Activated T-cell treated with anti-CD3 and anti-CD28 coated beads for 4 hours (primary cell): ENCODE measurements around the gene FGA.
"Not testable (repeated sequence)": the region's sequence is repeated elsewhere in the genome, so short reads cannot be mapped to it uniquely, and the experiment has no call there.

Experiments used
- DNase-seq: peaks from one replicate; pipeline ENCODE4 v3.0.0-alpha.2; 2020

FGA gene

DNA sequence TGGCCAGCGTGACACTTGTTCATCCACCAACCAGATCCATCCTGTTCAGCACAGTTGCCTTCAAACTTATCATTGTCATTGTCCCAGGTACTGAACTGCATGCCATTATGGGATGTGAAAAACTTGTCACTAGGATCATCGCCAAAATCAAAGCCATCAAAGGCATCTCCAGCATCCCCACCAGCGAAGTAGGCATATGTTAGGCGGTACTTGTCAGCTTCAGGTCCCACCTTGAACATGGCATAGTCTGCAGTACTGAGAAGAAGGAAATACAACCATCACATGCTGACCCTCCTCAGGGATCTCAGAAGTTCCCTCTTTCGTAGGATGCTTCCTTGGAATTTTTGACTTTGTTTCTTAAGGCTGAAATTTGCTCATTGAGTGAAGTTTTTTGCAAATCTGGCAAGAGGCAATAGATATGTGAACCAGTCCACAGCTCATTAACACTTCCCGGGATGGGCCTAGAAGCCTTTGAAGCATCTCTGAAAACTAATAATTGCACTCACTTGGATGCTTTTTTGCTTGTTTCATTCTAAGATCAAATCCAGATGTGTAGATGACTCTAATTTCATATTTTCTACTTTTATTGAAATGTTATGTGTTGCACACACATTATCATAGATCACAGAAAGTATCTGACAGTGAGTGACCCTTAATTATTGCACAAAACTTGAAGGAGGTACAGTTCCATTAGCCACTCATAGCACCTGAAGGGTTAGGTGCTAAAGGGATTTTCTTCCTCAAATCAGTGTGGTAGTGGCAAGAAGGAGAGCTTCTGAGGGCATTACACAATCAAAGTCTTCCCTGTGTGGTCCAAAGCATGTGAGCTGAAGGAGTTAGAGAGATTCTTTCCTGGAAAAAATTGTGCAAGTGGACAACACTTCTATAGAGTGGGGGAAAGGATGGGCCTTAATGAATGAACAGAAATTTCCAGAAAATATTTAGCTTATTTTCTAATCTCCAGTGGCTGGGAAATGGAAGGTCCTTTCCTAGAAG is 16.5 kb upstream of the FGA start:
- DNase-seq: no peak

DNA sequence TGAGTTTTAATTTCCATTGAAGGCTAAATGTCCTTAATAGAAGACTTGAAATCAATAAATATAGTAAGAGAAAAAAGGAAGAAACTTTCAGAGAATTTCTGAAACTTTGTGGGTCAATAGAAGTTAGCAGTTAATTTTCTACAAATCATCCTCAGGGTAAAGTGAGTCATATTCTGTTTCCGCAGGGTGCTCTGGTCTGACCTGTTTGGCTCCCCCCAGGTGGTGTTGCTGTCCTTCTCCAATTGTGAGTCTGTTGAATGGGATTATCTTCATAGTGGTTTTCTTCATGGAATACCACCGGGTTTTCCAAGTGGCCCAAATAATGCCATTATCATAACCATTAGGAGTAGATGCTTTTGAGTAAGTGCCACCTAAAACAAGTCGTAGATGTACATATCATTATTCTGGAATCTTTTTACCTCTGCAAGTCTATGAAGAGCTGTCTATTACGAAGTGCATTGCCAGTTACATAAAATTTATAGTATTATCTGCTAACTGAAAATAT is 14.2 kb upstream of the FGA start:
- DNase-seq: no peak

GRCh38 chr4:154603033-154603943 is 12.7 kb upstream of the FGA start:
- DNase-seq: no peak

DNA sequence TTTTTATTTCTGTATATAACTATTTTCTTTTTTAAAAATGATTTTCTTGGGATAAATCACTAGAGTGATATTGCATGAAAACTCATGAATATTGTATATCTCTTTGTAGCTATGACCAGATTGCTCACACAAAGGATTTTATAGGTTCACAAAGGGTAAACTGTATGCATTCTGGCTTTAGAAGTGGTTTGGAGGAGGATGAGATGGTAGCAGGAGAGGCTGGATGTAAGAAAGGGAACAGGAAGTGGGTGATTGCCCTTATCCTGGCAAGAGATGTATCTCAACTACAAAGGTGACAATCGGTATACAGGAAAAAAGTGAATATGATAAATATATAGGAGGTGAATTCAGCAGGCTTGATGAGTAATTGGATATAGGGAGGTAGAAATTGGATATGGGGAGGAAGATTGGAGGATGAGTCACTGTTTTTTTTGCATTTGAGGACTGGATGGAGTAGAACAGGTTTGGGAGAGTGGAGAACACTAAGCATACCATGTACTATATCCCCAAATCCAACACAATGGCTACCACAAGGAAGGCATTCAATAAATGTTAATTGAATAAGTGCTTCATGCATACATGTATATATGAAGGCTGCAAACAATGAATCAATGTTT is 12.0 kb upstream of the FGA start:
- DNase-seq: no peak

DNA sequence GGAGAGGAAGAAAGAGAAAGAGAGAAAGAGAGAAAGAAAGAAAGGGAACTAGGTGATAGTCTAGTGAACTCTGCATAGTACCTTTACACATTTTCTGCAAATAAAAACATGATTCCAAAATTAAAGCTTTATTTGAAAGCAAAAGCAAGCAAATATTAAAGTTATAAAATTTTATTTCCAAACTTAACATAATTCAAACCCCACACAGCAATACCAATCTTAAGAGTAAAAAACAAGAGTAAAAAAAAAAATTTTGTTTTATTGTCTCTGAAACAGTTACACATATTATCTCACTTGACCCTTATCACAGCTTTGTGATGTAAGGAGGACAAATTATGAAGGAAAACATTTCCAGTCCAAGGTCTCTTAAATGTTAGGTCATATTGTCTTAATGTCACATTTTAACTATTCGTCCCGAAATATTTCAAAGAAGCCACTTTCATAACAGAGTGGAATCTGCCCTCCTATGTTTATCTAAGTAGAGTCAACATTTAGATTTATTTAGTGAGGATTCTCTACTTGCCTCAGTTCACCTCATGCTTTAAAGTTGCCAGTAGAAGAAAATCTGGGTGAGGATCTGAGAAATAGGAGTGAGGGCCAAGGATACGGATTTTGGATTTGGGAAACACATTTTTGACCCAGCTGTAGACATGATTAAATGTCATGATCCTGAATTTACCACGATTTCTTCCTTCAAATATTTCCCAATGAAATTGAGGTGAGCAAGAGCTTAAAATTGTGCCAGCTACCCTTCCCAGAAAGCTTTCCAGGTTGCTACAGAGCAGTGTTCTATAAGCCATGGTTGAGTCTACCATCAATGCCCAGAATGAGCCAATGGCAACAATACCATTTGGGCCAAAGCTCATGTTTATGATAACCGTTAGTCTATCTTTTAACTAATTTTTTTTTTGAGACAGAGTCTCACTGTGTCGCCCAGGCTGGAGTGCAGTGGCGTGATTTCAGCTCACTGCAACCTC is 7.5 kb upstream of the FGA start:
- DNase-seq: no peak

- DNase-seq: not testable (repeated sequence)
These were observed 6.7 kb upstream of the FGA start for GRCh38 chr4:154597281-154597680.

DNA sequence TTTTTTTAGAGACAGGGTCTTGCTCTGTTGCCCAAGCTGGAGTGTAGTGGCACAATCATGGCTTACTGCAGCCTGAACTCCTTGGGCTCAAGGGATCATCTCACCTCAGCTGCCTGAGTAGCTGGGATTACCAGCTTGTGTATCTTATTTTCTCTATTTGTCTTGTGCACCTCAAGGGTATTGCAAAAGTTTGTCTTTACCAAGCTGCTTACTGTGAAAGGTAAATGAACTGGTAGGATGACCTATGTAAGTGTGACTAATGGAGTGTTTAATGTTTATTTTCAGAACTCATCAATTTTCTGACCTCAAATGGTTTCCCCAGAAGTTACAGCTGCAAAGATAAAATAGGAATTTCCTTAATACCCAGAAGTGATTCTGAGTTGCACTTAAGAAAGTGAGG is 5.3 kb upstream of the FGA start:
- DNase-seq: no peak

DNA sequence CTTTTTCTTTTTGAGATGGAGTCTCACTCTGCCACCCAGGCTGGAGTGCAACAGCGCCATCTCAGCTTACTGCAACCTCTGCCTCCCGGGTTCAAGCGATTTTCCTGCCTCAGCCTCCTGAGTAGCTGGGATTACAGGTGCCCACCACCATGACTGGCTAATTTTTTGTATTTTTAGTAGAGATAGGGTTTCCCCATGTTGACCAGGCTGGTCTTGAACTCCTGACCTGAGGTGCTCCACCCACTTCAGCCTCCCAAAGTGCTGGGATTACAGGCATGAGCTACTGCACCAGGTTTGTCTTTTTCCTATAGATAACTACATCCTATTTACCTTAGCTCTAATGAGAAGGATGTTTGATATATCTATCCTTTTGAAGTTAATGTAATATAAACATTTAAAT is 3.8 kb upstream of the FGA start:
- not testable (repeated sequence) for DNase-seq

- no peak for DNase-seq
These were observed 3.3 kb upstream of the FGA start for GRCh38 chr4:154593868-154594267.

DNA sequence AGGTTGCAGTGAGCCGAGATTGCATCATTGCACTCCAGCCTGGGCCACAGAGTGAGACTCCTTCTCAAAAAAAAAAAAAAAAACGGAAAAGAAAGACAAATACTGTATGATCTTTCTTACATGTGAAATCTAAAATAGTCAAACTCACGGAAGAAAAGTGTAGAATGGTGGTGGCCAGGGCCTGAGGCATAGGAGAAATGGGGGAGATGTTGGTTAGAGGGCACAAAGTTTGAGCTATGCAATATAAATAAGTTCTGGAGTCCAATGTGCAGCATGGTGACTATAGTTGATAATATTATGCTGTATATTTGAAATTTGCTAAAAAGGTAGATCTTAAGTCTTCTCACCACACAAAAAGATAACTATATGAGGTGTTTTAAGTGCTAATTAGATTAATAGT is 1.3 kb upstream of the FGA start:
- no peak for DNase-seq

DNA sequence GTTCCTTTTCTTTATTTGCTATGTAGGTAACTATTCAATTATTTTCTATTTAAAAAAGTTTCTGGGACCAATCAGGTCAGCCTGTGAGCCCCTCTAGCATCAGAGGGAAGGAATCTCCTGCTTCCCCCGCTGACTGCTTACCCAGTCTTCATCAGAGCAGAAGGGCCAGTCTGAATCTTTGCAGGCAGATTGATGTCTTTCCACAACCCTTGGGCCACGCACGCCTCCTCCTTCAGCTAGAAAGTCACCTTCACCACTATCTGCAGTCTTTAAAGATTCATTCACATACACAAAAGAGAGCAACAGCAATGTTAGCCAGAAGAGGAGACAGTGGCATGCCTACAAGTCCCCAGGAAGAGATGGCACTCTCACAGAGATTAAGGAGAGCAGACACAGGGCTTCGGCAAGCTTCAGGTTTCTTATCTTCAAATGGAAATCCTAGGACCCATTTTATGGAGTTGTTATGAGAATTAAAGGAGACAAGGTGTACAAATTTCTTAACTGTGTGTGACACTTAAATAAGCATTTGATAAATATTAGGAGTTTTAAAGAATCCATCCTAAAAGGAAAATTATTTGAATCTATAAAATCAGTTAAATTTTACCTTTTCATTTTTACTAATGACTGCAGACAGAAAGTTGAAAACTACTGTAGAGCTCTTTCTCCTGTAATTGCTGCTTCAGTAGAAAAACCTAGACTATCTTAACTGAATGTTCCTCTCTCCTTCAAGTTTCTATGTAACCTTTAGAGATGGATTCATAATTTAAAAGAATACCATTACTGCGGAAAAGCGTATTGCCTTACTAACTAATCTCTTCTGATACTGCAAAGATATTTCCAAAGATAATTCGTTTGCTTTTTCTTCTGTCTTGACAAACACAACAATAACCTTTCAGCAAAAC is 995 bp downstream of the FGA start:
- DNase-seq: no peak

DNA sequence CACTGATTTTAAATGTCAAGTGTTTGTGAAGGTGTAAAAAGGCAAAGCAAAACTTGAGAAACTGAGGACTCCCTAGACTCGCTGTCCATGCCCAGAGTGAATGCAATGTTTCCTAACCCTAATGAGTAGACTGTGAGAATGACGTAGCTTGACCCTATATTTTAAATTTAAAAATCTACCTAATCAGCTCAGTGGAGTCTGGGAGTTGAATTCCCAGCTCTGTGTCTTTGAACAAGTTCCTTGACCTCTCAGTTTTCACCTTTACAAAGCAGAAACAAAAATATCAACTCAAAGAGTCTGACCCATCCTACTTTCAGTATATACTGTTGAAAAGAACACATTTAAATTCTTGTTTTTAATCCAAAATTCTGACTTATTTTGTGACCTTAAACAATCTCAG is 2.3 kb downstream of the FGA start:
- DNase-seq: no peak

DNA sequence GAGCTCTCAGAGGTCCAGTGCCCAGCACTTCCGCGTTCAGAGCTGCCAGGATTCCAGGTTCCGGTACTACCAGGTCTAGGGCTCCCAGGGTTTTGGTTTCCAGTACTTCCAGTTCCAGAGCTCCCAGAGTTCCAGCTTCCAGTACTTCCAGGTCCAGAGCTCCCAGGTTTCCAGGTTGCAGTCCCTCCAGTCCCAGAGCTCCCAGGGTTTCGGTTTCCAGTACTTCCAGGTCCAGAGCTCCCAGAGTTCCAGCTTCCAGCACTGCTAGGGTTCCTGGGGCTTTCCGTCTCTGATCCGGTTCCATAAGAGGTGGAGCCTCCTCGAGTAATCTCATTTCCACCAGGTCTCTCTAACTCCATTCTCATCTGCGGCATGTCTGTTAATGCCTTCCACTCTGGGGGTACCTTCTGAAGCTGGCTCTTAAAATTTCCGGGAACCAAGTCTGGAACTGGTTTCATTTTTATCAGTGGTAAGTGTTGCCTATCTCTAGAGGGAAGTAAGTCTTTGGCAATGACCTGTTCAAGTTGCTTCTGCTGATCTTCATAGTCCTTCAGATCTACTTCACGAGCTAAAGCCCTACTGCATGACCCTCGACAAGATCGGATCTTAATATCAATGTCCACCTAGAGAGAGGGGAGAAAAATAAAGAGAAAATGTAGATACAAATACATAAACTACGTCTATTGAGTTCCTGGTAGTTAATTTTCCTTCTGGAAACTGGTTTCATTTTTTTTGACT is 4.1 kb downstream of the FGA start:
- no peak for DNase-seq

DNA sequence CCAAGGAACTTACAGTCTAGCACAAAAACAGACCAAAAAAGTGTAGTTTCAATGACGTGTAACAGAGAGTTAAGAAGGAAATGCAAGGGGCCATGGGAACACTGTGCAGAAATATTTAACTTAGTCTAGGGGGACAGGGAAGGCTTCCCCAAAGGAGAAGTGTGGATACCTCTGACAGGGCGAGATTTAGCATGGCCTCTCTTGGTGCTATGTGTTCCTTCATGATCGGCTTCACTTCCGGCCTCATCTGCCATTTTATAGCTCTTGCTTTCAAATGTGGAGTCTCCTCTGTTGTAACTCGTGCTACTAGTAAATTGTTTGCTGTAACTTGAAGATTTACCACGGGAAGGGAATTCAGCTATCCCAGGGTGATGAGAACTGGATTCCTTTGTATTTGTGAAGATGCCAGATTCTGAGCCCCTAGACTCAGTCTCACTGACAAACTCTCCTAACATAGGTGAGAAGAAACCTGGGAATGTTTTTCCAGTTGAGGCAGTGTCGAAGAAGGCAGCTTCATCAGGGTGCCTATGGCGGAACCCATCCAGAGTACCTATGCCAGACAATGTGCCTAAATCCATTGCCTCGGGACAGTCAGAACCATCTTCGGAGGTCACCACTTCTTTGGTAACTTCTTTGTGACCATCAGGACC is 5.0 kb downstream of the FGA start:
- DNase-seq: no peak

DNA sequence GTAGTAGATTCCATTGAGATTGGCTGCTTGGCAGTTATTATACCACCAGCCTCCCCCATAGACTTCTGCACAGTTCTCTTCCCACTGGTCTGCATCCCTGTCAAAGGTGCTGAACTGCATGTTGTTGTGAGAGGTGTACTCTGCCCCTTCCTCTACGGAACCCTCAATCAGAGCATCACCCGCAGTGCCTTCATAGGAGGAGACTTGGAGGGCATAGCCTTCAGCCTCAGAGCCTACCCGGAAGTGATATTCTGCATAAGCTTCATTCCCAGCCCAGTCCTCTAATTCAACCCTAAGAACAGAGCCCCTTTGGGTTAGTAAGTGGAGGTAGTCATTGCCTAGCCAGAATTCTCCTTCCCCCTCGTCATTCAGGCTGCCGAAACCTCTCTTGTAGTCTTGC is 6.3 kb downstream of the FGA start:
- DNase-seq: no peak

DNA sequence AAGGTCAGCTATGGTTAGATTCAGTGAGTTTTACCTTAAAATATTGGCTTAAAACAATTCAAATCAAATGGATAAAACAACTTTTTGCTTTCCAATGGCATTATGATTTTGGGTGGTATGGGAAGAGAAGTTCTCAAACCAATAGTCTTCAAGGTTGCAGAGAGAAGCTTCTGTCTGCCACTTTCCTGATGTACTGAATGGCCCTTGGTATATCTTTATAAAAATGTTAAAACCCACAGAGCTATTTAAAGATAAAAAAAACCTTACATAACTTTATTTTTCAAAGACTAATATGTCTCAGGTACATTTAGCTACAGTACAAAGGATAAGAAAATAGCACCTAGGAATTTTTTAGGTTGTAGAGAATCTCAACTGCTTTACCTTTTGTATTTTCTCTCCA is 6.9 kb downstream of the FGA start:
- DNase-seq: no peak

GRCh38 chr4:154583230-154583629 is 7.3 kb downstream of the FGA start:
- no peak for DNase-seq

- no peak for DNase-seq
These were observed 7.8 kb downstream of the FGA start for GRCh38 chr4:154582723-154583122.

GRCh38 chr4:154579927-154580326 is 10.6 kb downstream of the FGA start:
- DNase-seq: no peak
